Measurements from ENCODE around the gene EFL1.

EFL1 gene

GRCh38 chr15:82158811-82159210 is 103.7 kb downstream of the EFL1 start:
- Histone ChIP-seq H3K36me3 (ENCODE audit: control insufficient read depth, insufficient read depth, low read length) (no peaks in the 10 kb centered on the region), H3K4me1 (no peaks in the 10 kb centered on the region), H3K27me3 (ENCODE audit: control insufficient read depth, insufficient read depth, low read length) (no peaks in the 10 kb centered on the region), H3K9ac (no peak overlapping the region), H3K79me2 (no peaks in the 10 kb centered on the region), H3K4me2 (ENCODE audit: low read length) (no peak overlapping the region), H3K9me3 (ENCODE audit: control insufficient read depth, low read length) (no peaks in the 10 kb centered on the region), H3K27ac (no peak overlapping the region), H2AFZ (no peak overlapping the region), H3K4me3 (ENCODE audit: low read depth, low read length) (no peak overlapping the region)
- TF ChIP-seq CTCF (IDR thresholded peaks at IDR 0.05): no peak

- H3K4me3 ChIP-seq (ENCODE audit: low read depth, low read length): no peak overlapping the region
- H3K36me3 ChIP-seq (ENCODE audit: control insufficient read depth, insufficient read depth, low read length): no peaks in the 10 kb centered on the region
- no peak overlapping the region for H2AFZ ChIP-seq
- no peak overlapping the region for H3K27ac ChIP-seq
- no peaks in the 10 kb centered on the region for H3K9me3 ChIP-seq (ENCODE audit: control insufficient read depth, low read length)
- H3K9ac ChIP-seq: no peak overlapping the region
- H3K27me3 ChIP-seq (ENCODE audit: control insufficient read depth, insufficient read depth, low read length): no peaks in the 10 kb centered on the region
- no peak for TF ChIP-seq CTCF (IDR thresholded peaks at IDR 0.05)
- H3K4me1 ChIP-seq: no peaks in the 10 kb centered on the region
- H3K79me2 ChIP-seq: no peaks in the 10 kb centered on the region
- no peak overlapping the region for H3K4me2 ChIP-seq (ENCODE audit: low read length)
Observed at GRCh38 chr15:82150645-82151044, 111.9 kb downstream of the EFL1 start.

- no peak overlapping the region for H3K9ac ChIP-seq
- H3K36me3 ChIP-seq (ENCODE audit: control insufficient read depth, insufficient read depth, low read length): no peaks in the 10 kb centered on the region
Observed at GRCh38 chr15:82146990-82147461, 115.5 kb downstream of the EFL1 start.

GRCh38 chr15:82146576-82146975 is 116.0 kb downstream of the EFL1 start:
- no peaks in the 10 kb centered on the region for H3K36me3 ChIP-seq (ENCODE audit: control insufficient read depth, insufficient read depth, low read length)
- no peak overlapping the region for H3K4me3 ChIP-seq (ENCODE audit: low read depth, low read length)
- TF ChIP-seq CTCF (IDR thresholded peaks at IDR 0.05): no peak
- H3K27me3 ChIP-seq (ENCODE audit: control insufficient read depth, insufficient read depth, low read length): no peaks in the 10 kb centered on the region
- H2AFZ ChIP-seq: no peak overlapping the region
- H3K4me1 ChIP-seq: no peaks in the 10 kb centered on the region
- no peaks in the 10 kb centered on the region for H3K79me2 ChIP-seq
- H3K9ac ChIP-seq: no peak overlapping the region
- no peak overlapping the region for H3K4me2 ChIP-seq (ENCODE audit: low read length)
- no peak overlapping the region for H3K27ac ChIP-seq
- no peaks in the 10 kb centered on the region for H3K9me3 ChIP-seq (ENCODE audit: control insufficient read depth, low read length)

More at GRCh38 chr15:82146990-82147461, 115.5 kb downstream of the EFL1 start:
- no peak overlapping the region for H2AFZ ChIP-seq
- no peaks in the 10 kb centered on the region for H3K4me1 ChIP-seq
- TF ChIP-seq CTCF (IDR thresholded peaks at IDR 0.05): no peak
- no peak overlapping the region for H3K27ac ChIP-seq
- H3K9me3 ChIP-seq (ENCODE audit: control insufficient read depth, low read length): no peaks in the 10 kb centered on the region
- no peaks in the 10 kb centered on the region for H3K27me3 ChIP-seq (ENCODE audit: control insufficient read depth, insufficient read depth, low read length)
- H3K4me2 ChIP-seq (ENCODE audit: low read length): no peak overlapping the region
- H3K4me3 ChIP-seq (ENCODE audit: low read depth, low read length): no peak overlapping the region
- H3K79me2 ChIP-seq: no peaks in the 10 kb centered on the region
